Osteoblast (primary cell): ENCODE measurements around the gene KIRREL3. TPM values are rescaled to one million over a fixed set of nuclear protein-coding genes. Genes with fewer than 3 reads are reported as not detected.
A peak's percentile ranks its signal among the peaks of the same experiment; 100 is the strongest.

ENCODE experiments used
- DNase-seq: peaks from one replicate; pipeline ENCODE4 v3.0.0; 2011; ENCODE audit warnings: low spot score, mixed read lengths; ENCODE audit not compliant: insufficient read length; ENCODE audit errors: missing footprints
- H2AFZ ChIP-seq: 2 replicates; pipeline ENCODE4 v1.6.0; 2011; ENCODE audit warnings: mild to moderate bottlenecking, low read length
- H3K27ac ChIP-seq: 2 replicates; pipeline ENCODE4 v1.5.1; 2011; ENCODE audit warnings: mild to moderate bottlenecking, low read depth, low read length, moderate library complexity
- H3K27me3 ChIP-seq: 2 replicates; pipeline ENCODE4 v1.6.0; 2012; ENCODE audit warnings: mild to moderate bottlenecking, control low read depth, inconsistent platforms, low read length, moderate library complexity; ENCODE audit not compliant: insufficient read depth
- H3K36me3 ChIP-seq: 2 replicates; pipeline ENCODE4 v1.5.1; 2011; ENCODE audit warnings: mild to moderate bottlenecking, low read length, control low read depth, moderate library complexity; ENCODE audit not compliant: insufficient read depth
- H3K4me1 ChIP-seq: 2 replicates; pipeline ENCODE4 v1.5.1; 2011; ENCODE audit warnings: mild to moderate bottlenecking, low read length, control low read depth, moderate library complexity; ENCODE audit not compliant: insufficient read depth
- H3K4me2 ChIP-seq: 2 replicates; pipeline ENCODE4 v1.6.0; 2011; ENCODE audit warnings: mild to moderate bottlenecking, low read length; ENCODE audit not compliant: insufficient read depth
- H3K4me3 ChIP-seq: fragments of 200-600 bp; sonication (generic); 3 replicates; pipeline ENCODE4 v1.5.1; 2012; ENCODE audit warnings: mild to moderate bottlenecking, low read length, inconsistent platforms; ENCODE audit not compliant: insufficient read depth
- H3K79me2 ChIP-seq: 2 replicates; pipeline ENCODE4 v1.6.0; 2012; ENCODE audit warnings: mild to moderate bottlenecking, low read length, control low read depth, inconsistent platforms; ENCODE audit not compliant: insufficient read depth
- H3K9me3 ChIP-seq: 2 replicates; pipeline ENCODE4 v1.5.1; 2011; ENCODE audit warnings: low read depth, low read length, control low read depth
- H4K20me1 ChIP-seq: 2 replicates; pipeline ENCODE4 v1.6.0; 2012; ENCODE audit warnings: mild to moderate bottlenecking, low read length, control low read depth; ENCODE audit not compliant: insufficient read depth
- CTCF ChIP-seq: IDR thresholded peaks from 2 replicates; pipeline ENCODE4 v1.5.1; 2011; ENCODE audit warnings: mild to moderate bottlenecking, low read depth, low read length, moderate library complexity; ENCODE audit errors: extremely low read depth
- total RNA-seq: library from RNA; depleted of rRNA; stranded (reverse); fragments of >200 nt; gene quantifications from 2 replicates; pipeline ENCODE4 v1.2.3, GENCODE V29; 2012

Gene KIRREL3
- total RNA-seq, 1 donor = 3.6 TPM

GRCh38 chr11:126415669-126416420, 584.7 kb downstream of the KIRREL3 start:
- H2AFZ ChIP-seq = peak overlapping the region; percentile 53
- H3K36me3 ChIP-seq = peaks cover 10% of the 10 kb centered on the region
- no peaks in the 10 kb centered on the region for H4K20me1 ChIP-seq
- peaks cover 11% of the 10 kb centered on the region for H3K4me1 ChIP-seq
- DNase-seq = peak; percentile 66
- H3K4me2 ChIP-seq = peak overlapping the region; percentile 63
- TF ChIP-seq CTCF = no peak
- H3K27me3 ChIP-seq = no peaks in the 10 kb centered on the region
- H3K4me3 ChIP-seq = peak overlapping the region; percentile 65
- no peaks in the 10 kb centered on the region for H3K79me2 ChIP-seq
- no peak overlapping the region for H3K27ac ChIP-seq
- no peaks in the 10 kb centered on the region for H3K9me3 ChIP-seq

- Histone ChIP-seq H3K27ac (no peak overlapping the region), H3K4me2 (no peak overlapping the region), H3K79me2 (no peaks in the 10 kb centered on the region), H3K27me3 (no peaks in the 10 kb centered on the region), H3K9me3 (no peaks in the 10 kb centered on the region), H2AFZ (no peak overlapping the region), H3K4me3 (no peak overlapping the region), H4K20me1 (no peaks in the 10 kb centered on the region), H3K36me3 (peaks cover 11% of the 10 kb centered on the region), H3K4me1 (peaks cover 11% of the 10 kb centered on the region)
- TF ChIP-seq CTCF = no peak
- peak; percentile 94 for DNase-seq
Observed at GRCh38 chr11:126415128-126415527, 585.4 kb downstream of the KIRREL3 start.

GRCh38 chr11:126414615-126415014, 586.0 kb downstream of the KIRREL3 start:
- peaks cover 13% of the 10 kb centered on the region for H3K36me3 ChIP-seq
- H3K79me2 ChIP-seq = no peaks in the 10 kb centered on the region
- H3K4me3 ChIP-seq = no peak overlapping the region
- H3K27ac ChIP-seq = no peak overlapping the region
- H3K4me1 ChIP-seq = peaks cover 5% of the 10 kb centered on the region
- no peak overlapping the region for H2AFZ ChIP-seq
- no peaks in the 10 kb centered on the region for H3K27me3 ChIP-seq
- no peaks in the 10 kb centered on the region for H4K20me1 ChIP-seq
- TF ChIP-seq CTCF = no peak
- no peaks in the 10 kb centered on the region for H3K9me3 ChIP-seq
- no peak overlapping the region for H3K4me2 ChIP-seq
- DNase-seq = peak; percentile 66

GRCh38 chr11:126413843-126414405, 586.6 kb downstream of the KIRREL3 start:
- DNase-seq = no peak
- no peak for TF ChIP-seq CTCF
- H3K27ac ChIP-seq = no peak overlapping the region

More at GRCh38 chr11:126413843-126414405, 586.6 kb downstream of the KIRREL3 start:
- no peaks in the 10 kb centered on the region for H4K20me1 ChIP-seq
- no peaks in the 10 kb centered on the region for H3K9me3 ChIP-seq
- peaks cover 4% of the 10 kb centered on the region for H3K4me1 ChIP-seq
- no peak overlapping the region for H3K4me3 ChIP-seq
- H3K27me3 ChIP-seq = no peaks in the 10 kb centered on the region
- H3K79me2 ChIP-seq = no peaks in the 10 kb centered on the region
- no peak overlapping the region for H3K4me2 ChIP-seq
- no peak overlapping the region for H2AFZ ChIP-seq
- H3K36me3 ChIP-seq = peaks cover 19% of the 10 kb centered on the region
